ENCODE measurements around the gene ZDHHC17.

ZDHHC17 gene

GRCh38 chr12:76856018-76856644, 92.2 kb downstream of the ZDHHC17 start:
- H3K79me2 ChIP-seq (ENCODE audit: low read length): no peaks in the 10 kb centered on the region
- H3K4me1 ChIP-seq (ENCODE audit: low read length): no peaks in the 10 kb centered on the region
- no peaks in the 10 kb centered on the region for H3K9me3 ChIP-seq (replicated peaks; ENCODE audit: insufficient read depth, low read length)
- H3K4me3 ChIP-seq (ENCODE audit: low read length): no peak overlapping the region
- H3K27ac ChIP-seq (ENCODE audit: low read length): no peak overlapping the region
- H2AFZ ChIP-seq (ENCODE audit: low read length): no peak overlapping the region
- no peak for TF ChIP-seq EZH2phosphoT487 (IDR thresholded peaks at IDR 0.05; ENCODE audit: low read length)
- TF ChIP-seq CTCF (IDR thresholded peaks at IDR 0.05; ENCODE audit: low read length): no peak
- TF ChIP-seq EZH2 (optimal IDR thresholded peaks at IDR 0.05; ENCODE audit: low read depth, low read length): no peak
- H3K27me3 ChIP-seq (replicated peaks; ENCODE audit: insufficient read depth, low read length): no peaks in the 10 kb centered on the region
- H3K9me2 ChIP-seq (replicated peaks; ENCODE audit: insufficient read depth, low read length): no peaks in the 10 kb centered on the region
- H3K4me2 ChIP-seq (ENCODE audit: low read depth, low read length): no peak overlapping the region
- H4K20me1 ChIP-seq (ENCODE audit: insufficient read depth, low read length): no peaks in the 10 kb centered on the region
- H3K36me3 ChIP-seq (replicated peaks; ENCODE audit: insufficient read depth, low read length): no peaks in the 10 kb centered on the region
- H3F3A ChIP-seq (ENCODE audit: insufficient read depth, low read length): no peaks in the 10 kb centered on the region
- DNase-seq: no peak
- no peak overlapping the region for H3K9ac ChIP-seq (ENCODE audit: low read length)

GRCh38 chr12:76859611-76860010, 95.7 kb downstream of the ZDHHC17 start:
- H3K4me3 ChIP-seq (ENCODE audit: low read length): no peak overlapping the region
- H3K27me3 ChIP-seq (replicated peaks; ENCODE audit: insufficient read depth, low read length): no peaks in the 10 kb centered on the region

GRCh38 chr12:76860256-76860655, 96.3 kb downstream of the ZDHHC17 start:
- H4K20me1 ChIP-seq (ENCODE audit: insufficient read depth, low read length): no peaks in the 10 kb centered on the region
- H3K4me2 ChIP-seq (ENCODE audit: low read depth, low read length): no peak overlapping the region
- no peaks in the 10 kb centered on the region for H3K79me2 ChIP-seq (ENCODE audit: low read length)
- H3K27ac ChIP-seq (ENCODE audit: low read length): no peak overlapping the region
- H3F3A ChIP-seq (ENCODE audit: insufficient read depth, low read length): no peaks in the 10 kb centered on the region
- H3K4me3 ChIP-seq (ENCODE audit: low read length): no peak overlapping the region
- no peak for DNase-seq
- H3K9me2 ChIP-seq (replicated peaks; ENCODE audit: insufficient read depth, low read length): no peaks in the 10 kb centered on the region
- no peaks in the 10 kb centered on the region for H3K9me3 ChIP-seq (replicated peaks; ENCODE audit: insufficient read depth, low read length)
- H3K27me3 ChIP-seq (replicated peaks; ENCODE audit: insufficient read depth, low read length): no peaks in the 10 kb centered on the region
- H2AFZ ChIP-seq (ENCODE audit: low read length): no peak overlapping the region
- H3K9ac ChIP-seq (ENCODE audit: low read length): no peak overlapping the region
- H3K4me1 ChIP-seq (ENCODE audit: low read length): peaks cover 15% of the 10 kb centered on the region; the same call in 1 of the 2 replicates
- no peak for TF ChIP-seq CTCF (IDR thresholded peaks at IDR 0.05; ENCODE audit: low read length)
- no peaks in the 10 kb centered on the region for H3K36me3 ChIP-seq (replicated peaks; ENCODE audit: insufficient read depth, low read length)

More at GRCh38 chr12:76859611-76860010, 95.7 kb downstream of the ZDHHC17 start:
- TF ChIP-seq EZH2 (optimal IDR thresholded peaks at IDR 0.05; ENCODE audit: low read depth, low read length) (no peak), EZH2phosphoT487 (IDR thresholded peaks at IDR 0.05; ENCODE audit: low read length) (no peak), CTCF (IDR thresholded peaks at IDR 0.05; ENCODE audit: low read length) (no peak)
- Histone ChIP-seq H2AFZ (ENCODE audit: low read length) (no peak overlapping the region), H3K27ac (ENCODE audit: low read length) (no peak overlapping the region), H3K9me2 (replicated peaks; ENCODE audit: insufficient read depth, low read length) (no peaks in the 10 kb centered on the region), H3K36me3 (replicated peaks; ENCODE audit: insufficient read depth, low read length) (no peaks in the 10 kb centered on the region), H3K4me1 (ENCODE audit: low read length) (peaks cover 9% of the 10 kb centered on the region; the same call in 1 of the 2 replicates), H4K20me1 (ENCODE audit: insufficient read depth, low read length) (no peaks in the 10 kb centered on the region), H3F3A (ENCODE audit: insufficient read depth, low read length) (no peaks in the 10 kb centered on the region), H3K9ac (ENCODE audit: low read length) (no peak overlapping the region), H3K9me3 (replicated peaks; ENCODE audit: insufficient read depth, low read length) (no peaks in the 10 kb centered on the region), H3K4me2 (ENCODE audit: low read depth, low read length) (no peak overlapping the region), H3K79me2 (ENCODE audit: low read length) (no peaks in the 10 kb centered on the region)
- DNase-seq: no peak
